Neural progenitor cell (in vitro differentiated cells): ENCODE measurements around the gene SCAPER.

Experiments
- CTCF ChIP-seq: fragments of 200-600 bp; sonication (generic); IDR thresholded peaks from 2 replicates; pipeline ENCODE4 v1.5.1; 2017; ENCODE audit warnings: antibody characterized with exemption, mild to moderate bottlenecking
- EZH2phosphoT487 ChIP-seq: fragments of 200-600 bp; sonication (generic); IDR thresholded peaks from 2 replicates; pipeline ENCODE4 v1.6.1; 2017; ENCODE audit warnings: antibody characterized with exemption

GRCh38 chr15:76298986-76299385 lies 606.2 kb downstream of the SCAPER start:
- no peak for TF ChIP-seq CTCF
- no peak for TF ChIP-seq EZH2phosphoT487
